ENCODE data around the gene MYH11.

MYH11 gene

DNA sequence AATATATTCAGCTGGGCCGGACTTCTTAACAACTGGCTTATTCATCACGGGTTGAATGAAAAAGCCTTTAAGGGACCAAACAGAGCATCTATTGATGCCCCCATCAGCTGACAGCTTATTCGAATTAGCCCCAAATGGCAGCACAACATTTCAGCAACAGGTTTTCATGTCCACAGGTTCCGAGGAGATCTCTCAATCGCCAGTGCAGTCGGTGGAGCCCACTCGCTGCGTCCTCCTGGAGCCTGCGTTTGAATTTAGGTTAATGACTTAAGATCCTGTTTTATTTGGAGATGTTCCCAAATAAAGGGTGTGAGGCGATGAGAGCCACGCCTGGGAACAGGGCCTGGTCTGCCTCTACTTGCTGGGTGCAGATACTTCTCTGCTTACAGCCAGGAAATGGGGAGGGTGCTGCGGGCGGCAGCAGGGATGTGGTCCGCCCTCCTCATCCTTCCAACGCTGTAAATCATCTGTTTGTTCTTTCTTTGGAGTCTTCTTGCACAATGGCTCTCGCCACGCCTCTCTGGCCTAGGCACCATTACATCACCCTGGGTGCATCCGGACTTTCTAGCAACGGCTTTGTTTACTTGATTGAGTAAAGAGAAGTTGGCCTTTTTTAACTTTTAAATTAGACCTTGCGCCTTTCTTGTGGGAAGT lies 184.2 kb downstream of the MYH11 start:
- TF ChIP-seq RAD21 (IDR thresholded peaks at IDR 0.05; ENCODE audit: low read depth): no peak
- no peak for TF ChIP-seq EGR1 (IDR thresholded peaks at IDR 0.05)
- no peak for TF ChIP-seq TAF1 (IDR thresholded peaks at IDR 0.05; ENCODE audit: low read depth)
- TF ChIP-seq TEAD4 (IDR thresholded peaks at IDR 0.05): no peak
- TF ChIP-seq CREB1 (IDR thresholded peaks at IDR 0.05; ENCODE audit: low read depth): no peak
- 0 out of 2 replicates have a peak, but pooled peaks have one; percentile 34 for TF ChIP-seq FOXM1 (IDR thresholded peaks at IDR 0.05; ENCODE audit: borderline replicate concordance, low read depth)
- TF ChIP-seq, protein P1, sequence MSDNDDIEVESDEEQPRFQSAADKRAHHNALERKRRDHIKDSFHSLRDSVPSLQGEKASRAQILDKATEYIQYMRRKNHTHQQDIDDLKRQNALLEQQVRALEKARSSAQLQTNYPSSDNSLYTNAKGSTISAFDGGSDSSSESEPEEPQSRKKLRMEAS (IDR thresholded peaks at IDR 0.05): peak; percentile 45; the same call in 1 of the 2 replicates
- peak; percentile 35; the same call in 1 of the 2 replicates for TF ChIP-seq EP300 (IDR thresholded peaks at IDR 0.05; ENCODE audit: borderline replicate concordance)
- TF ChIP-seq, protein P2, sequence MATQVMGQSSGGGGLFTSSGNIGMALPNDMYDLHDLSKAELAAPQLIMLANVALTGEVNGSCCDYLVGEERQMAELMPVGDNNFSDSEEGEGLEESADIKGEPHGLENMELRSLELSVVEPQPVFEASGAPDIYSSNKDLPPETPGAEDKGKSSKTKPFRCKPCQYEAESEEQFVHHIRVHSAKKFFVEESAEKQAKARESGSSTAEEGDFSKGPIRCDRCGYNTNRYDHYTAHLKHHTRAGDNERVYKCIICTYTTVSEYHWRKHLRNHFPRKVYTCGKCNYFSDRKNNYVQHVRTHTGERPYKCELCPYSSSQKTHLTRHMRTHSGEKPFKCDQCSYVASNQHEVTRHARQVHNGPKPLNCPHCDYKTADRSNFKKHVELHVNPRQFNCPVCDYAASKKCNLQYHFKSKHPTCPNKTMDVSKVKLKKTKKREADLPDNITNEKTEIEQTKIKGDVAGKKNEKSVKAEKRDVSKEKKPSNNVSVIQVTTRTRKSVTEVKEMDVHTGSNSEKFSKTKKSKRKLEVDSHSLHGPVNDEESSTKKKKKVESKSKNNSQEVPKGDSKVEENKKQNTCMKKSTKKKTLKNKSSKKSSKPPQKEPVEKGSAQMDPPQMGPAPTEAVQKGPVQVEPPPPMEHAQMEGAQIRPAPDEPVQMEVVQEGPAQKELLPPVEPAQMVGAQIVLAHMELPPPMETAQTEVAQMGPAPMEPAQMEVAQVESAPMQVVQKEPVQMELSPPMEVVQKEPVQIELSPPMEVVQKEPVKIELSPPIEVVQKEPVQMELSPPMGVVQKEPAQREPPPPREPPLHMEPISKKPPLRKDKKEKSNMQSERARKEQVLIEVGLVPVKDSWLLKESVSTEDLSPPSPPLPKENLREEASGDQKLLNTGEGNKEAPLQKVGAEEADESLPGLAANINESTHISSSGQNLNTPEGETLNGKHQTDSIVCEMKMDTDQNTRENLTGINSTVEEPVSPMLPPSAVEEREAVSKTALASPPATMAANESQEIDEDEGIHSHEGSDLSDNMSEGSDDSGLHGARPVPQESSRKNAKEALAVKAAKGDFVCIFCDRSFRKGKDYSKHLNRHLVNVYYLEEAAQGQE (IDR thresholded peaks at IDR 0.05; ENCODE audit: low read depth): no peak
- TF ChIP-seq NFIC (IDR thresholded peaks at IDR 0.05): peak; percentile 53
- peak; percentile 52; the same call in 1 of the 2 replicates for TF ChIP-seq YY1 (IDR thresholded peaks at IDR 0.05; ENCODE audit: low read depth)
- no peak for TF ChIP-seq ZBTB7A (IDR thresholded peaks at IDR 0.05; ENCODE audit: low read depth)
- TF ChIP-seq, protein P3, sequence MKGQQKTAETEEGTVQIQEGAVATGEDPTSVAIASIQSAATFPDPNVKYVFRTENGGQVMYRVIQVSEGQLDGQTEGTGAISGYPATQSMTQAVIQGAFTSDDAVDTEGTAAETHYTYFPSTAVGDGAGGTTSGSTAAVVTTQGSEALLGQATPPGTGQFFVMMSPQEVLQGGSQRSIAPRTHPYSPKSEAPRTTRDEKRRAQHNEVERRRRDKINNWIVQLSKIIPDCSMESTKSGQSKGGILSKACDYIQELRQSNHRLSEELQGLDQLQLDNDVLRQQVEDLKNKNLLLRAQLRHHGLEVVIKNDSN (IDR thresholded peaks at IDR 0.05): no peak
- TF ChIP-seq CEBPB (IDR thresholded peaks at IDR 0.05): peak; percentile 97
- TF ChIP-seq TCF12 (IDR thresholded peaks at IDR 0.05; ENCODE audit: low read depth): no peak

DNA sequence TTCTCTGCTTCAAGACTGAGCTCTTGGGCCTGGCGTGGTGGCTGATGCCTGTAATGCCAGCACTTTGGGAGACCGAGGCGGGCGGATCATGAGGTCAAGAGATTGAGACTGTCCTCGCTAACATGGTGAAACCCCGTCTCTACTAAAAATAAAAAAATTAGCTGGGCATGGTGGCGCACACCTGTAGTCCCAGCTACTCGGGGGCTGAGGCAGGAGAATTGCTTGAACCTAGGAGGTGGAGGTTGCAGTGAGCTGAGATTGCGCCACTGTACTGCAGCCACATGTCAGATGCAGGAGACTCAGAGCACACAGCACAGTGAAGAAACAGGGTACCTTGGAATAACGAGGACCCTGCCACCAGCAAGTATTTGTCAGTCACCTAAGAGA lies 184.7 kb downstream of the MYH11 start:
- TF ChIP-seq CEBPB (IDR thresholded peaks at IDR 0.05): 0 out of 2 replicates have a peak, but pooled peaks have one; percentile 10

DNA sequence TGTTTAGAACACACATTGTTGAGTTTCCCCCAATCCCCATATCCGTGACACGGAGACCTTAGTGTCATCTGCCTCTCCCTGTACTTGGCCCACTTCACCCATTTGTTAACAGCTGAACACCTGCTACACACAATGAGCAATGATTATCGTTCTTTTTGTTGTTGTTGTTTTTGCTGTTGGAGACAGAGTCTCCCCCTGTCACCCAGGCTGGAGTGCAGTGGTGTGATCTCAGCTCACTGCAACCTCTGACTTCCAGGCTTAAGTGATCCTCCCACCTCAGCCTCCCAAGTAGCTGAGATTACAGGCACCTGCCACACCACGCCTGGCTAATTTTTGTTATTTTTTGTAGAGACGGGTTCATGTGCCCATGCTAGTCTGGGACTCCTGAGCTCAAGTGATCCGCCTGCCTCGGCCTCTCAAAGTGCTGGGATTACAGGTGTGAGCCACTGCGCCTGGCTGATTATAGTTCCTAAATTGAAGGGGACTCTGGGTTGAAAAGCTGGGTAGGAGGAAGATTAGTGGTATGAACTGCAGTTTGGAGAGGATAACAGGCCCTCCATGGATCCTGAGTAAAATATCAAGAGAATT lies 185.2 kb downstream of the MYH11 start:
- TF ChIP-seq EGR1 (IDR thresholded peaks at IDR 0.05): no peak
- TF ChIP-seq CREB1 (IDR thresholded peaks at IDR 0.05; ENCODE audit: low read depth): no peak
- TF ChIP-seq NFIC (IDR thresholded peaks at IDR 0.05): no peak
- TF ChIP-seq TCF12 (IDR thresholded peaks at IDR 0.05; ENCODE audit: low read depth): no peak
- no peak for TF ChIP-seq TAF1 (IDR thresholded peaks at IDR 0.05; ENCODE audit: low read depth)
- TF ChIP-seq FOXM1 (IDR thresholded peaks at IDR 0.05; ENCODE audit: borderline replicate concordance, low read depth): no peak
- TF ChIP-seq ZBTB7A (IDR thresholded peaks at IDR 0.05; ENCODE audit: low read depth): no peak
- TF ChIP-seq, protein P1 (IDR thresholded peaks at IDR 0.05): no peak
- TF ChIP-seq TEAD4 (IDR thresholded peaks at IDR 0.05): no peak
- TF ChIP-seq CEBPB (IDR thresholded peaks at IDR 0.05): no peak
- TF ChIP-seq, protein P3 (IDR thresholded peaks at IDR 0.05): no peak
- no peak for TF ChIP-seq EP300 (IDR thresholded peaks at IDR 0.05; ENCODE audit: borderline replicate concordance)

DNA sequence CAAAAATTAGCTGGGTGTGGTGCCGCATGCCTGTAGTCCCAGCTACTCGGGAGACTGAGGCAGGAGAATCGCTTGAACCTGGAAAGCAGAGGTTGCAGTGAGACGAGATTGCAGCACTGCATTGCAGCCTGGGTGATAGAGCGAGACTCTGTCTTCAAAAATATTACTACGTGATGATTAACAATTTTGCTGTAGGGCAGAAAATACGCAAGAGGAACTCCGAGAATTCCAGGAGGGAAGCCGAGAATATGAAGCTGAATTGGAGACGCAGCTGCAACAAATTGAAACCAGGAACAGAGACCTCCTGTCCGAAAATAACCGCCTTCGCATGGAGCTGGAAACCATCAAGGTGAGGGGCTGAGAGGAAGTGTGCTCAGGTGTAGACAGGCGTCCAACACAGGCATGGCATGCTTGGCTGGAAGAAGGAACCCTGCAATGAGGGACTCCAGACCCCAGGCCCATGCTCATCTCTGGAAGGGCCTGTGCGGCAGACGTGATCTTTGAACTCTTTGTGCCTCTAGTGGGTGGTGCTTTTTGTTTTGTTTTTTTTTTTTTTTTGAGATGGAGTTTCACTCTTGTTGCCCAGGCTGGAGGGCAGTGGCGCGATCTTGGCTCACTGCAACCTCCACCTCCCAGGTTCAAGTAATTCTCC lies 189.6 kb downstream of the MYH11 start:
- no peak for TF ChIP-seq NFIC (IDR thresholded peaks at IDR 0.05)
- no peak for TF ChIP-seq EGR1 (IDR thresholded peaks at IDR 0.05)
- TF ChIP-seq EP300 (IDR thresholded peaks at IDR 0.05; ENCODE audit: borderline replicate concordance): no peak
- no peak for TF ChIP-seq FOXM1 (IDR thresholded peaks at IDR 0.05; ENCODE audit: borderline replicate concordance, low read depth)

DNA sequence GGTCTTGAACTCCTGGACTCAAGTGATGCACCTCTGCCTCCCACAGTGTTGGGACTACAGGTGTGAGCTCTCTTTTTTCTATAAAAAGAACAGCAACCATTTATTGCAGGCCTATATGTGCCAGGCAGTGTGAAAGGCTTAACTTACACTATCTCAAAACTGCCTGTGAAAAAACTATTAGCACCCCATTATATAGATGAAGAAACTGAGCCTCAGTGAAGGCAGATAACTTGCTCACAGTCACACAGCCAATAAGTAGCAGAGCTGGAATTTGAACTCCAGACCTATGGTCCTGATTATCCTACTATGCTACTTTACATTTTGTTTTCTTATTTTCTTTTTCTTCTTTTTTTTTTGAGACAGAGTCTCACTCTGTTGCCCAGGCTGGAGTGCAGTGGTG lies 191.7 kb downstream of the MYH11 start:
- TF ChIP-seq TCF12 (IDR thresholded peaks at IDR 0.05; ENCODE audit: low read depth) (no peak), TEAD4 (IDR thresholded peaks at IDR 0.05) (no peak), FOXM1 (IDR thresholded peaks at IDR 0.05; ENCODE audit: borderline replicate concordance, low read depth) (no peak), TAF1 (IDR thresholded peaks at IDR 0.05; ENCODE audit: low read depth) (no peak), CEBPB (IDR thresholded peaks at IDR 0.05) (no peak), EP300 (IDR thresholded peaks at IDR 0.05; ENCODE audit: borderline replicate concordance) (no peak), ZBTB7A (IDR thresholded peaks at IDR 0.05; ENCODE audit: low read depth) (no peak)
- TF ChIP-seq, protein P1 (IDR thresholded peaks at IDR 0.05): no peak
- TF ChIP-seq, protein P2 (IDR thresholded peaks at IDR 0.05; ENCODE audit: low read depth): no peak
- TF ChIP-seq, protein P3 (IDR thresholded peaks at IDR 0.05): no peak

Data from Ishikawa (cell line).